Stimulated activated CD8-positive, alpha-beta memory T cell treated with anti-CD3 and anti-CD28 coated beads, Interleukin-7, amount 100 ng/mL, for 1 hour (primary cell): Measurements from ENCODE around the gene PIM3.

ENCODE experiments used
- DNase-seq, 2 donors: peaks; one replicate each; pipeline ENCODE4 v3.0.0-alpha.2; 2020; ENCODE audit warnings: low read depth in 2 of 2

PIM3 gene

GRCh38 chr22:49955581-49956417 is 4.8 kb upstream of the PIM3 start:
- no peak for DNase-seq

- DNase-seq: no peak
These were observed 4.2 kb upstream of the PIM3 start for GRCh38 chr22:49956418-49956770.

DNA sequence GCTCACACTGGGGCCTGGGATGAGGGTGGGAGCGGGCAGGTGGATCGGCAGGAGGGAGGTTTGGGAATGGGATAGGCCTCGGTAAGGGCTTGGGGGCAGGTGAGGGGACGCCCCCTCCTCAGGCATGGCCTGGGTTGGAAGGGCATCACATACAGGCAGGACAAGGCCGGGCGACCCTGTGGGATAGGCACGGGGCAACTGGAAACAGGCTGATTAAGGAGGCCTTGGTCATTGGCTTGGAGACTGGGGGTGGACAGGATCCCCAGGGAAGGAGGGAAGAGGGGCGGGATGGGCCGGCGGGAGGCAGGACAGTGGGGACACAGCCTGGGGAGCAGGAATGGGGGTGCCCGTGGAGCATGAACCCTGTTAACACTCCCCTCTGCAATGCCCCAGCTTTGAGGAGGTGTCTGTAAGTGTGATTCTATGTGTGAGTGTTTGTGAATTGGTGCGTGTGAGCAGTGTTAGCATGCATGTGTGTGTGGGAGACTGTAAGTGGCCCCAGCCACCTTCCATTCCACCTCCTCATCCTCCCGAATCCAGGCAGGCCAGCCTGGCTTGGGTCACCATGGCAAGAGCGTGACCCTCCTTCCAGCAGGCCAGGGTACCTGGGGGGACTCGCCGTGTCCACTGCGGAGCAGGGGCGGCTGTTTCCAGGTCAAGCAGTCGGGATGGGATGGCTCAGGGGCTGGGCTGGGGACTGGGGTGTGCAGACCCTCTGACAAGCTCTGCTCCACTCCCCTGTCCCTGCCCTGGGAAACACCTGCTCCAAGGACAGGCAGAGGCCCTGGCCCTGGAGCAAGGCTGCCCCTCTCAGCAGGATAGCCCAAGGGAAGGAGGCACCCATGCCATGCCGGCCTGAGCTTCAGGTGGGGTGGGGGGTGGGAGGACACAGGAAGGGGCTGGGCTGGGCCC is 3.4 kb upstream of the PIM3 start:
- DNase-seq: no peak

DNA sequence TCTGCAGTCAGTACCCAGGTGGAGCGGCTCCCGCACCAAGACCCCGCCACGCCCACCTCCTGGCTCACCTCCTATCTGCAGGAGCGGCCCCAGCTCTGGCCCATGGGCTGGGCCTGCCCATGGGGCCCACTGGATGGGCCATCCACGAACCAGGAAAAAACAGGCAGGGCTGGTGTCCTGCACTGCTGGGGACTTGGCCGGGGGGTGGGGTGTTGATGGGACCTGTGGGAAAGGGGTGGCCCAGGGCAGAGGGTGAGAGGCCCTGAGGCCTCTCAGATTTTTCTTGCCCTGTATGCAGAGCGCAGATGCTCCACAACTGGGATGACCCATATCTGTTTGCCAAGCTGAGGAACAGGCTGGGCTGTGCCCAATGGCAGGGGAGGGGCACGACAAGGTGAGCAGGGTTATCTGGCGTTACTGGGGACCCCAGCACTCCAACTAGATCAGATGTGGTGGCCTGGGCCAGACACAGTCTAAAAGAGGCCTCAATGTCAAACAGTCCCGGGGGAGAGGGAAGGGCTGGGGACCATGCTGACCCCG is 2.7 kb upstream of the PIM3 start:
- no peak for DNase-seq

- DNase-seq: no peak
These were observed 2.1 kb upstream of the PIM3 start for GRCh38 chr22:49958366-49958921.

GRCh38 chr22:49958931-49959781 is 1.4 kb upstream of the PIM3 start:
- no peak for DNase-seq

GRCh38 chr22:49959782-49960158 is 802 bp upstream of the PIM3 start:
- no peak for DNase-seq

DNA sequence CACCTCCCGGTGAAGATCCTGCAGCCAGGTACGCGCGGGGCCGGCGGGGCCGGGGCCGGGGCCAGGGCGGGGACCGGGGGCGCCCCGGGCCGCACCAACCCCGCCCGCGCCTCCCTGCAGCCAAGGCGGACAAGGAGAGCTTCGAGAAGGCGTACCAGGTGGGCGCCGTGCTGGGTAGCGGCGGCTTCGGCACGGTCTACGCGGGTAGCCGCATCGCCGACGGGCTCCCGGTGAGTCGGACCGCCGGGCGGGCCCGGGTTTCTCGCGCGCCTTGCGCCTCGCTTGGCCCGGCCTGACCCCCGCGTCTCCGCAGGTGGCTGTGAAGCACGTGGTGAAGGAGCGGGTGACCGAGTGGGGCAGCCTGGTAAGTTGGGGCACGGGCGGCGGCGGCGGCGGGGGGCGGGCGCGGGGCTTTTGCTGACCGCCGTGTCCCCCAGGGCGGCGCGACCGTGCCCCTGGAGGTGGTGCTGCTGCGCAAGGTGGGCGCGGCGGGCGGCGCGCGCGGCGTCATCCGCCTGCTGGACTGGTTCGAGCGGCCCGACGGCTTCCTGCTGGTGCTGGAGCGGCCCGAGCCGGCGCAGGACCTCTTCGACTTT is 531 bp downstream of the PIM3 start:
- no peak for DNase-seq

DNA sequence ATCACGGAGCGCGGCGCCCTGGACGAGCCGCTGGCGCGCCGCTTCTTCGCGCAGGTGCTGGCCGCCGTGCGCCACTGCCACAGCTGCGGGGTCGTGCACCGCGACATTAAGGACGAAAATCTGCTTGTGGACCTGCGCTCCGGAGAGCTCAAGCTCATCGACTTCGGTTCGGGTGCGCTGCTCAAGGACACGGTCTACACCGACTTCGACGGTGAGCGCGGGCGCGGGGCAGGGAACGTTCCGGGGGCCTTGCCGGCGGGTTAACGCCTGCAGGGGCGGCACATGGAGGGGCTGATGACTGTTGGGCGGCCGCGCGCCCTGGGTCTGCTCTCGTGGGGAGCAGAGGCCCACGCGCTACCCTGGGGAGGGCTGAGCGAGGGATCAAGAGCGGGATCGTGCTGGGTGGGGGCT is 1.0 kb downstream of the PIM3 start:
- DNase-seq: no peak

GRCh38 chr22:49962012-49962750 is 1.6 kb downstream of the PIM3 start:
- DNase-seq: peak; percentile 57 to 63

GRCh38 chr22:49962751-49963646 is 2.4 kb downstream of the PIM3 start:
- no peak for DNase-seq

GRCh38 chr22:49963647-49964026 is 3.1 kb downstream of the PIM3 start:
- DNase-seq: no peak

DNA sequence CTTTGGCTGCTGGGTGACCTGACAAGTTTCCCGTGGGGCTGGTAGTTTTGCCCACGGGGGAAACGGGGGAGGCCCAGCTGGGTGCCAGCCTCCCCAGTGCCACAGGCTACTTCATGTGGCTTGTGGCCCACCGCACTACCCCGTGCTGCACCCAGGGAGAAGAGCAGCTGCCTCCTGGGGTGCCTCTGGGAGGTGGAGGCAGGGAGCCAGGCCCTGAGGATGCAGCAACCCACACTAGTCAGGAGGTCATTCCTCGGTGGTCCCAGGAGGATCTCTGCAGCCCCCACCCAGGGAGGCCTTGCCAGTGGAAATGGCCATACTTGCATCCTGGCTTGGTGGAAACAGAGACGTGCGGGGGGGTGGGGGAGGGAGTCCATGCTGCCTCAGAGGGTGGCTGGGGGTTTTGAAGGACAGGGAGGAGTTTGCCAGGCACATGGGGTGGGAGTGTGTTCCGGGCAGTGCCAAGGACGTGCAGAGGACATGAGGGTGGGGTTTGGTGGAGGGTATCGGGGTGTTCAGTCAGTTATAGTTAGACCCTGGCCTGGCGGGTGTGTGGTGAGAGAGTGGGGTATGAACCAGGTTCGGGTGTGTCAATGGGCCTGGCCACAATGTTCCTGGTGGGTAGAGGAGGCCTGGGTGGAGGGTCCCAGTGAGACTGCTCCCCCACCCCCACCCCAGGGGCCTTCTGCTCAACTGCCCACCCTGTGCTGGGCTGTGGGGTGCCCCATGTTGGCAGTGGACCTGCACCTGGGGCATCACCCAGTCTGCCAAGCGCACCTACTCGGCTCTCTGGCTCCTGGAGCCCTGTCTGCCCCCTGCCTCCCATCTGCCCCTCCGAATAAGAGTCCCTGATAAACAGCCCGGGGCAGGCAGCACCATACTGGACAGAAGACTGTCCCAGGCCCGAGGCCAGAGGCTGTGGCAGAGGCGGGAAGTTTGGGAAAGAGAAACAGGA is 3.8 kb downstream of the PIM3 start:
- DNase-seq: no peak

DNA sequence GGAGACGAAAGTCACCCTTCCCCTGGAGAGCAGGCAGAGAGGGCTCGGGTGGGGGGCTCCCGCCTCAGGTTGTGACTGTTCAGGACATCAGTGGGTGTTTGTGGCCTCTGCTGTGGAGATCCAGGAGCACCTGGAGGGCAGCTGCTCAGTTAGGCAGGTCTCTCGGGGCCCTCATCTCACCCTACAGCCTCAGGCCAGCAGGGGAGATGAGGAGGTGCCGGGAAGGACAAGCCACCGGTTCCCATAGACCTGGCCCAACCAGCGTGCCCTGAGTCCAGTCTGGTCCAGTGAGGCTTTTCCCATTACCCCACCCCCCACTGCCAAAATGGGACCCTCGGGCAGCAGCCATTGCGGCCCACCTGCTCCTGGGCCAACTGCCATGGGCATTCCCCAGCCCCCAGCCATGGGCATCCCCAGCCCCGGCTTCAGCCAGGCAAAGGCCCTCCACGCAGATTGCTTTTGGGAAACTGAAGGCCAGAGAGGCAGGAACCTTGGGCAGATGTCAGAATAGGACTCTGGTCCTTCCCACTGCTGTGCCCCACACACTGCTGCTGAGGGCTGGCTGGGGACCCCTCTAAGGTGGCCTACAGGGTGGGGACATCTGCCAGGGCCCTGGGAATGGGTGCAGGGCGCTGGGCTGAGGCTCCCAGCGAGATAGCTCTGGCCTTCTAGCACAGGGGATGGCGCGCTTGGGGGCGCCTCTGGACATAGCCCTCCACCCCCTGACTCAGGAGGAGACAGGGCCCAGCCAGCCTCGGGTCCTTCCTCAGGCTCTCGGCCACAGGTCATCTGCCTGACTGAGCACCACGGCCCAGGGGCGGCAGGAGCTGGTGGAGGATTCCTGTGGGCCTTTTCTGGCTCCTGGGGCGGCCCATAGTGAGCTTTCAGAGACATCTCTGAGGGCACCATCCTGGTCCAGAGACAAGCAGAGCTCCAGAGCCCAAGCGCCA is 4.8 kb downstream of the PIM3 start:
- no peak for DNase-seq

GRCh38 chr22:49966041-49966773 is 5.6 kb downstream of the PIM3 start:
- no peak for DNase-seq
